Measurements from ENCODE around the gene PRELID1.

The PRELID1 gene

GRCh38 chr5:177275883-177276282 is 27.7 kb upstream of the PRELID1 start:
- Histone ChIP-seq H3K27ac (no peak overlapping the region), H3K27me3 (no peaks in the 10 kb centered on the region), H3K4me1 (no peaks in the 10 kb centered on the region), H3K9me3 (no peaks in the 10 kb centered on the region), H3K4me3 (no peak overlapping the region), H3K36me3 (peaks cover 56 to 85% (median 60%) of the 10 kb centered on the region in 3 donors)
- intact Hi-C loops (cut with DNase I; ENCODE audit: low total_unique reads), result no loop called here
- no peak for TF ChIP-seq CTCF (IDR thresholded peaks at IDR 0.05)
- no peak for DNase-seq

GRCh38 chr5:177276886-177277285 is 26.7 kb upstream of the PRELID1 start:
- intact Hi-C loops (cut with DNase I; ENCODE audit: low total_unique reads), result no loop called here
- Histone ChIP-seq H3K9me3 (no peaks in the 10 kb centered on the region), H3K36me3 (peaks cover 59 to 85% (median 61%) of the 10 kb centered on the region in 3 donors), H3K27me3 (no peaks in the 10 kb centered on the region), H3K4me3 (no peak overlapping the region), H3K4me1 (no peaks in the 10 kb centered on the region), H3K27ac (no peak overlapping the region)
- DNase-seq, result no peak
- TF ChIP-seq CTCF (IDR thresholded peaks at IDR 0.05), result no peak

GRCh38 chr5:177288191-177288590 is 15.4 kb upstream of the PRELID1 start:
- peaks cover 73 to 91% (median 88%) of the 10 kb centered on the region in 3 donors for H3K36me3 ChIP-seq

GRCh38 chr5:177290816-177291596 is 12.6 kb upstream of the PRELID1 start:
- intact Hi-C loops (cut with DNase I; ENCODE audit: low total_unique reads), result no loop called here
- no peak for DNase-seq
- TF ChIP-seq CTCF (IDR thresholded peaks at IDR 0.05), result no peak
- Histone ChIP-seq H3K27me3 (no peaks in the 10 kb centered on the region), H3K27ac (no peak overlapping the region), H3K36me3 (peaks cover 69 to 91% (median 91%) of the 10 kb centered on the region in 3 donors), H3K4me1 (peaks cover 0 to under 1% (median 0%) of the 10 kb centered on the region in 4 donors), H3K9me3 (no peaks in the 10 kb centered on the region), H3K4me3 (no peak overlapping the region)

More at GRCh38 chr5:177288191-177288590, 15.4 kb upstream of the PRELID1 start:
- Histone ChIP-seq H3K4me3 (no peak overlapping the region), H3K27me3 (no peaks in the 10 kb centered on the region), H3K4me1 (no peaks in the 10 kb centered on the region), H3K9me3 (no peaks in the 10 kb centered on the region), H3K27ac (no peak overlapping the region)
- intact Hi-C loops (cut with DNase I; ENCODE audit: low total_unique reads), result no loop called here
- TF ChIP-seq CTCF (IDR thresholded peaks at IDR 0.05), result no peak
- no peak for DNase-seq

- Histone ChIP-seq H3K27me3 (no peaks in the 10 kb centered on the region), H3K27ac (no peak overlapping the region), H3K9me3 (no peaks in the 10 kb centered on the region), H3K4me3 (no peak overlapping the region), H3K36me3 (peaks cover 65 to 92% (median 91%) of the 10 kb centered on the region in 3 donors), H3K4me1 (peaks cover 0 to 6% (median 0%) of the 10 kb centered on the region in 4 donors)
- intact Hi-C loops (cut with DNase I; ENCODE audit: low total_unique reads), result no loop called here
- no peak for TF ChIP-seq CTCF (IDR thresholded peaks at IDR 0.05)
- no peak for DNase-seq
These were observed 11.9 kb upstream of the PRELID1 start for GRCh38 chr5:177291735-177292134.

Measured in tibial artery (tissue), 4 donors.